ENCODE measurements around the gene SLC6A4.

DNA sequence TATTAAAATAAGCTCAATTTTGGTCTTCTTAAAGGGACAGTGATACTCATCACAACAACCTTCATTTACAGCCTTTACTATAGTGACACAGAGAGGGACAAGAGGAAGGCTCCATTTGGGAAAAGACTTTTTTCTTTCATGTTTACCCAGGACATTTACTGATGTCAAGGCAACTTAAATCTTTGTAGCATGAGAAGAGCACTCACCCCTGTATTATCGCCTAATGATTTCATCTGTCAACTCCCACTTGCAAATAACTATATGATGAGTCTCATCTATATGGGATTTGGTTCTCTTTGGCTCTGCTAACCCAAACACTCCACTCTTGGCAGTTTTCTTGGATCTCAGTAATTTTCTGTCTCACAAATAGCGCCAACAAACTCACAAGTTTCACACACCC lies 32.1 kb upstream of the SLC6A4 start:
- TF ChIP-seq, protein P1, sequence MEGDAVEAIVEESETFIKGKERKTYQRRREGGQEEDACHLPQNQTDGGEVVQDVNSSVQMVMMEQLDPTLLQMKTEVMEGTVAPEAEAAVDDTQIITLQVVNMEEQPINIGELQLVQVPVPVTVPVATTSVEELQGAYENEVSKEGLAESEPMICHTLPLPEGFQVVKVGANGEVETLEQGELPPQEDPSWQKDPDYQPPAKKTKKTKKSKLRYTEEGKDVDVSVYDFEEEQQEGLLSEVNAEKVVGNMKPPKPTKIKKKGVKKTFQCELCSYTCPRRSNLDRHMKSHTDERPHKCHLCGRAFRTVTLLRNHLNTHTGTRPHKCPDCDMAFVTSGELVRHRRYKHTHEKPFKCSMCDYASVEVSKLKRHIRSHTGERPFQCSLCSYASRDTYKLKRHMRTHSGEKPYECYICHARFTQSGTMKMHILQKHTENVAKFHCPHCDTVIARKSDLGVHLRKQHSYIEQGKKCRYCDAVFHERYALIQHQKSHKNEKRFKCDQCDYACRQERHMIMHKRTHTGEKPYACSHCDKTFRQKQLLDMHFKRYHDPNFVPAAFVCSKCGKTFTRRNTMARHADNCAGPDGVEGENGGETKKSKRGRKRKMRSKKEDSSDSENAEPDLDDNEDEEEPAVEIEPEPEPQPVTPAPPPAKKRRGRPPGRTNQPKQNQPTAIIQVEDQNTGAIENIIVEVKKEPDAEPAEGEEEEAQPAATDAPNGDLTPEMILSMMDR (IDR thresholded peaks at IDR 0.05) = no peak
- no peak for TF ChIP-seq POLR2AphosphoS5 (IDR thresholded peaks at IDR 0.05)
- TF ChIP-seq POLR2A (IDR thresholded peaks at IDR 0.05) = no peak

Measured in breast epithelium (tissue), 3 donors.